Measurements from ENCODE around the gene TTLL7. TPM values are rescaled to one million over a fixed set of nuclear protein-coding genes. Genes with fewer than 3 reads are reported as not detected.

TTLL7 gene
- total and polyA plus RNA-seq, 8 donors = 3.9 to 15.0 (median 6.4) TPM

- H3K4me1 ChIP-seq = no peaks in the 10 kb centered on the region
- H3K4me3 ChIP-seq = no peak overlapping the region
- H3K27me3 ChIP-seq = no peaks in the 10 kb centered on the region
- no peaks in the 10 kb centered on the region for H3K36me3 ChIP-seq
- ATAC-seq = no peak
- intact Hi-C loops (cut with DNase I) = no loop called here
- H3K27ac ChIP-seq = no peak overlapping the region
- TF ChIP-seq CTCF (IDR thresholded peaks at IDR 0.05) = no peak
- no peak for DNase-seq
- H3K9me3 ChIP-seq = no peaks in the 10 kb centered on the region
Measured at GRCh38 chr1:84027368-84027767, 28.4 kb upstream of the TTLL7 start.

GRCh38 chr1:84025966-84026365, 27.0 kb upstream of the TTLL7 start:
- Histone ChIP-seq H3K36me3 (no peaks in the 10 kb centered on the region), H3K27ac (no peak overlapping the region), H3K4me1 (no peaks in the 10 kb centered on the region), H3K4me3 (no peak overlapping the region), H3K27me3 (no peaks in the 10 kb centered on the region), H3K9me3 (no peaks in the 10 kb centered on the region)
- intact Hi-C loops (cut with DNase I) = no loop called here
- DNase-seq = no peak
- no peak for TF ChIP-seq CTCF (IDR thresholded peaks at IDR 0.05)
- no peak for ATAC-seq

- no peaks in the 10 kb centered on the region for H3K36me3 ChIP-seq
- no peaks in the 10 kb centered on the region for H3K9me3 ChIP-seq
- no peaks in the 10 kb centered on the region for H3K4me1 ChIP-seq
- DNase-seq (no peak), ATAC-seq (no peak)
- no peak overlapping the region for H3K27ac ChIP-seq
- intact Hi-C loops (cut with DNase I) = no loop called here
- H3K27me3 ChIP-seq = no peaks in the 10 kb centered on the region
- TF ChIP-seq CTCF (IDR thresholded peaks at IDR 0.05) = no peak
- H3K4me3 ChIP-seq = no peak overlapping the region
Measured at GRCh38 chr1:84021822-84022221, 22.9 kb upstream of the TTLL7 start.

GRCh38 chr1:84020151-84020550, 21.2 kb upstream of the TTLL7 start:
- no peak for TF ChIP-seq CTCF (IDR thresholded peaks at IDR 0.05)
- H3K4me1 ChIP-seq = no peaks in the 10 kb centered on the region
- ATAC-seq (no peak), DNase-seq (peak in 1 of 4 donors; percentile 5)
- no peaks in the 10 kb centered on the region for H3K9me3 ChIP-seq
- no peaks in the 10 kb centered on the region for H3K36me3 ChIP-seq
- H3K27ac ChIP-seq = no peak overlapping the region
- intact Hi-C loops (cut with DNase I) = no loop called here
- H3K4me3 ChIP-seq = no peak overlapping the region
- no peaks in the 10 kb centered on the region for H3K27me3 ChIP-seq

GRCh38 chr1:84019217-84019616, 20.3 kb upstream of the TTLL7 start:
- ATAC-seq = no peak
- no peaks in the 10 kb centered on the region for H3K9me3 ChIP-seq
- TF ChIP-seq CTCF (IDR thresholded peaks at IDR 0.05) = no peak

More at GRCh38 chr1:84019217-84019616, 20.3 kb upstream of the TTLL7 start:
- Histone ChIP-seq H3K4me3 (no peak overlapping the region), H3K36me3 (no peaks in the 10 kb centered on the region), H3K27me3 (no peaks in the 10 kb centered on the region), H3K4me1 (no peaks in the 10 kb centered on the region), H3K27ac (no peak overlapping the region)
- intact Hi-C loops (cut with DNase I) = no loop called here
- no peak for DNase-seq
